GM23338 (cell line): ENCODE measurements around the gene SSTR5. TPM values are rescaled to one million over a fixed set of nuclear protein-coding genes. Genes with fewer than 3 reads are reported as not detected.

Source experiments
- ATAC-seq: fragments of 200-7000 bp; cut with Tn5 transposase; 3 replicates; pipeline ENCODE4 v1.9.1; 2020
- DNase-seq: peaks from one replicate; pipeline ENCODE4 v3.0.0-alpha.2; 2015; ENCODE audit warnings: low spot score
- H2AFZ ChIP-seq: fragments of 200-600 bp; sonication (generic); 2 replicates; pipeline ENCODE4 v1.8.0; 2016; ENCODE audit warnings: antibody characterized with exemption, mild to moderate bottlenecking, moderate library complexity
- H3F3A ChIP-seq: fragments of 200-600 bp; sonication (generic); replicated peaks from 2 replicates; pipeline ENCODE4 v1.8.0; 2017; ENCODE audit warnings: antibody characterized with exemption, mixed run types, low read depth
- H3K27ac ChIP-seq: fragments of 200-600 bp; sonication (generic); 2 replicates; pipeline ENCODE4 v1.6.1; 2016; ENCODE audit warnings: low read depth
- H3K27me3 ChIP-seq: fragments of 200-600 bp; sonication (generic); 2 replicates; pipeline ENCODE4 v1.8.0; 2016; ENCODE audit warnings: mild to moderate bottlenecking, mixed run types, moderate library complexity; ENCODE audit not compliant: insufficient read depth
- H3K36me3 ChIP-seq: fragments of 200-600 bp; sonication (generic); 2 replicates; pipeline ENCODE4 v1.8.0; 2016; ENCODE audit warnings: mild to moderate bottlenecking; ENCODE audit not compliant: insufficient read depth
- H3K4me1 ChIP-seq: fragments of 200-600 bp; sonication (generic); 2 replicates; pipeline ENCODE4 v1.8.0; 2016; ENCODE audit warnings: mild to moderate bottlenecking, moderate library complexity; ENCODE audit not compliant: insufficient read depth
- H3K4me2 ChIP-seq: fragments of 200-600 bp; sonication (generic); 2 replicates; pipeline ENCODE4 v1.7.1; 2017; ENCODE audit warnings: mixed run types
- H3K4me3 ChIP-seq: fragments of 200-600 bp; sonication (generic); 2 replicates; pipeline ENCODE4 v1.6.1; 2016; ENCODE audit warnings: mixed run types
- H3K79me2 ChIP-seq: fragments of 200-600 bp; sonication (generic); replicated peaks from 2 replicates; pipeline ENCODE4 v1.8.0; 2017; ENCODE audit warnings: mild to moderate bottlenecking; ENCODE audit not compliant: insufficient read depth
- H3K9me2 ChIP-seq: fragments of 200-600 bp; sonication (generic); 2 replicates; pipeline ENCODE4 v1.8.0; 2017; ENCODE audit not compliant: insufficient read depth
- H4K20me1 ChIP-seq: fragments of 200-600 bp; sonication (generic); replicated peaks from 2 replicates; pipeline ENCODE4 v1.8.0; 2017; ENCODE audit warnings: mild to moderate bottlenecking; ENCODE audit not compliant: insufficient read depth
- H3K27ac Mint-ChIP-seq: 2 replicates; pipeline ENCODE4 v1.8.0; 2020; ENCODE audit warnings: inconsistent platforms, mild to moderate bottlenecking, moderate library complexity, mixed read lengths
- H3K27me3 Mint-ChIP-seq: 3 replicates; pipeline ENCODE4 v1.8.0; 2022; ENCODE audit warnings: low read depth, mild to moderate bottlenecking, moderate library complexity, mixed read lengths, inconsistent platforms; ENCODE audit not compliant: insufficient read depth, poor library complexity
- H3K36me3 Mint-ChIP-seq: 3 replicates; pipeline ENCODE4 v1.8.0; 2021; ENCODE audit warnings: low read depth, mild to moderate bottlenecking, inconsistent platforms, moderate library complexity, mixed read lengths
- H3K4me1 Mint-ChIP-seq: 3 replicates; pipeline ENCODE4 v1.8.0; 2020; ENCODE audit warnings: mild to moderate bottlenecking, inconsistent platforms, mixed read lengths
- H3K4me3 Mint-ChIP-seq: 3 replicates; pipeline ENCODE4 v1.8.0; 2021; ENCODE audit warnings: moderate library complexity, mild to moderate bottlenecking, inconsistent platforms, mixed read lengths
- H3K9me3 Mint-ChIP-seq: 3 replicates; pipeline ENCODE4 v1.8.0; 2020; ENCODE audit warnings: moderate library complexity, mild to moderate bottlenecking, inconsistent platforms, mixed read lengths
- CREB1 ChIP-seq: fragments of 250-450 bp; sonication (Bioruptor Pico); IDR thresholded peaks from 2 replicates; pipeline ENCODE4 v1.5.0; 2020; ENCODE audit warnings: low read depth, mild to moderate bottlenecking, moderate library complexity
- EZH2 ChIP-seq: fragments of 200-600 bp; sonication (generic); IDR thresholded peaks from one replicate; pipeline ENCODE4 v1.8.0; 2017; ENCODE audit warnings: antibody characterized with exemption, mild to moderate bottlenecking, low read depth; ENCODE audit not compliant: unreplicated experiment
- JUNB ChIP-seq: IDR thresholded peaks from one replicate; pipeline ENCODE4 v1.6.1; 2016; ENCODE audit warnings: antibody characterized with exemption; ENCODE audit not compliant: unreplicated experiment
- STAT1 ChIP-seq: IDR thresholded peaks from one replicate; pipeline ENCODE4 v1.6.1; 2016; ENCODE audit warnings: antibody characterized with exemption; ENCODE audit not compliant: unreplicated experiment
- ZNF331 ChIP-seq: fragments of 250-450 bp; sonication (Bioruptor Pico); IDR thresholded peaks from 2 replicates; pipeline ENCODE4 v1.5.0; 2020; ENCODE audit warnings: low read depth, mild to moderate bottlenecking, moderate library complexity
- polyA plus RNA-seq: library from polyadenylated mRNA; unstranded; fragments of >200 nt; fragmentation: Nextera tagmentation; extraction: Ambion mirVana; gene quantifications from 2 replicates; pipeline ENCODE4 v1.2.1, GENCODE V29; 2016
- total RNA-seq: library from RNA; depleted of rRNA; stranded (reverse); fragments of >200 nt; shearing (Covaris generic); gene quantifications from 2 replicates; pipeline ENCODE4 v1.2.3, GENCODE V29; 2014
- TF ChIP-seq, protein P1 (sequence below): fragments of 250-450 bp; sonication (Bioruptor Pico); IDR thresholded peaks from 2 replicates; pipeline ENCODE4 v1.5.0; 2020; ENCODE audit warnings: mild to moderate bottlenecking, moderate library complexity
- TF ChIP-seq, protein P2 (sequence below): IDR thresholded peaks from one replicate; pipeline ENCODE4 v1.6.1; 2018; ENCODE audit warnings: antibody characterized with exemption; ENCODE audit not compliant: unreplicated experiment

Gene SSTR5
- total and polyA plus RNA-seq, 2 experiments from 2014 or later = 0.60 to 1.0 TPM

DNA sequence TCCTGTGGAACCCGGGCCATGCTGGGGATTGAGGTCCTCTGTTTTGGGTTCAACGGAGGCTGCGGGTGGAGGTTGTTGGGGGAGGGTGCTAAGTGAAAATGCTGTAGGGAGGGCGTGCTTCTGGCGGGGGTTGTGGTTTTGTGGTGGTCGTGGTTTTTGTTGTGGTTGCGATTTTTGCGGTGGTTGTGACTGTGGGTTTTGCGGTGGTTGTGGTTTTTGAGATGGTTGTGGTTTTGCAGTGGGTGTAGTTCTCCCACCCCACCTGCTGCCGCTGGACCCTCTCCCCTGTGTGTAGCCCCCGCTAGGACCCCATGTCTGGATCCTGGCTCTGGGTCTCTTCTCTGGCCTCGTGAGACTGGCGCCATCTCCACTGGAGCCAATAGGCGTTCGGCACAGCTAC lies 4.9 kb upstream of the SSTR5 start:
- no peak overlapping the region; the same call in 2 of the 3 replicates for H3K4me3 Mint-ChIP-seq
- no peaks in the 10 kb centered on the region; the same call in 1 of the 2 replicates for H3K27me3 ChIP-seq
- TF ChIP-seq ZNF331 (no peak), JUNB (no peak)
- TF ChIP-seq, protein P1, sequence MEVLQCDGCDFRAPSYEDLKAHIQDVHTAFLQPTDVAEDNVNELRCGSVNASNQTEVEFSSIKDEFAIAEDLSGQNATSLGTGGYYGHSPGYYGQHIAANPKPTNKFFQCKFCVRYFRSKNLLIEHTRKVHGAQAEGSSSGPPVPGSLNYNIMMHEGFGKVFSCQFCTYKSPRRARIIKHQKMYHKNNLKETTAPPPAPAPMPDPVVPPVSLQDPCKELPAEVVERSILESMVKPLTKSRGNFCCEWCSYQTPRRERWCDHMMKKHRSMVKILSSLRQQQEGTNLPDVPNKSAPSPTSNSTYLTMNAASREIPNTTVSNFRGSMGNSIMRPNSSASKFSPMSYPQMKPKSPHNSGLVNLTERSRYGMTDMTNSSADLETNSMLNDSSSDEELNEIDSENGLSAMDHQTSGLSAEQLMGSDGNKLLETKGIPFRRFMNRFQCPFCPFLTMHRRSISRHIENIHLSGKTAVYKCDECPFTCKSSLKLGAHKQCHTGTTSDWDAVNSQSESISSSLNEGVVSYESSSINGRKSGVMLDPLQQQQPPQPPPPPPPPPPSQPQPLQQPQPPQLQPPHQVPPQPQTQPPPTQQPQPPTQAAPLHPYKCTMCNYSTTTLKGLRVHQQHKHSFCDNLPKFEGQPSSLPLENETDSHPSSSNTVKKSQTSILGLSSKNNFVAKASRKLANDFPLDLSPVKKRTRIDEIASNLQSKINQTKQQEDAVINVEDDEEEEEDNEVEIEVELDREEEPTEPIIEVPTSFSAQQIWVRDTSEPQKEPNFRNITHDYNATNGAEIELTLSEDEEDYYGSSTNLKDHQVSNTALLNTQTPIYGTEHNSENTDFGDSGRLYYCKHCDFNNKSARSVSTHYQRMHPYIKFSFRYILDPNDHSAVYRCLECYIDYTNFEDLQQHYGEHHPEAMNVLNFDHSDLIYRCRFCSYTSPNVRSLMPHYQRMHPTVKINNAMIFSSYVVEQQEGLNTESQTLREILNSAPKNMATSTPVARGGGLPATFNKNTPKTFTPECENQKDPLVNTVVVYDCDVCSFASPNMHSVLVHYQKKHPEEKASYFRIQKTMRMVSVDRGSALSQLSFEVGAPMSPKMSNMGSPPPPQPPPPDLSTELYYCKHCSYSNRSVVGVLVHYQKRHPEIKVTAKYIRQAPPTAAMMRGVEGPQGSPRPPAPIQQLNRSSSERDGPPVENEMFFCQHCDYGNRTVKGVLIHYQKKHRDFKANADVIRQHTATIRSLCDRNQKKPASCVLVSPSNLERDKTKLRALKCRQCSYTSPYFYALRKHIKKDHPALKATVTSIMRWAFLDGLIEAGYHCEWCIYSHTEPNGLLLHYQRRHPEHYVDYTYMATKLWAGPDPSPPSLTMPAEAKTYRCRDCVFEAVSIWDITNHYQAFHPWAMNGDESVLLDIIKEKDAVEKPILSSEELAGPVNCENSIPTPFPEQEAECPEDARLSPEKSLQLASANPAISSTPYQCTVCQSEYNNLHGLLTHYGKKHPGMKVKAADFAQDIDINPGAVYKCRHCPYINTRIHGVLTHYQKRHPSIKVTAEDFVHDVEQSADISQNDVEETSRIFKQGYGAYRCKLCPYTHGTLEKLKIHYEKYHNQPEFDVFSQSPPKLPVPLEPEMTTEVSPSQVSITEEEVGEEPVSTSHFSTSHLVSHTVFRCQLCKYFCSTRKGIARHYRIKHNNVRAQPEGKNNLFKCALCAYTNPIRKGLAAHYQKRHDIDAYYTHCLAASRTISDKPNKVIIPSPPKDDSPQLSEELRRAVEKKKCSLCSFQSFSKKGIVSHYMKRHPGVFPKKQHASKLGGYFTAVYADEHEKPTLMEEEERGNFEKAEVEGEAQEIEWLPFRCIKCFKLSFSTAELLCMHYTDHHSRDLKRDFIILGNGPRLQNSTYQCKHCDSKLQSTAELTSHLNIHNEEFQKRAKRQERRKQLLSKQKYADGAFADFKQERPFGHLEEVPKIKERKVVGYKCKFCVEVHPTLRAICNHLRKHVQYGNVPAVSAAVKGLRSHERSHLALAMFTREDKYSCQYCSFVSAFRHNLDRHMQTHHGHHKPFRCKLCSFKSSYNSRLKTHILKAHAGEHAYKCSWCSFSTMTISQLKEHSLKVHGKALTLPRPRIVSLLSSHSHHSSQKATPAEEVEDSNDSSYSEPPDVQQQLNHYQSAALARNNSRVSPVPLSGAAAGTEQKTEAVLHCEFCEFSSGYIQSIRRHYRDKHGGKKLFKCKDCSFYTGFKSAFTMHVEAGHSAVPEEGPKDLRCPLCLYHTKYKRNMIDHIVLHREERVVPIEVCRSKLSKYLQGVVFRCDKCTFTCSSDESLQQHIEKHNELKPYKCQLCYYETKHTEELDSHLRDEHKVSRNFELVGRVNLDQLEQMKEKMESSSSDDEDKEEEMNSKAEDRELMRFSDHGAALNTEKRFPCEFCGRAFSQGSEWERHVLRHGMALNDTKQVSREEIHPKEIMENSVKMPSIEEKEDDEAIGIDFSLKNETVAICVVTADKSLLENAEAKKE (CRISPR knock-in tag) = no peak
- no peak overlapping the region for H3K27ac ChIP-seq
- DNase-seq (no peak), ATAC-seq (no peak)
- peaks cover 5% of the 10 kb centered on the region; the same call in 2 of the 3 replicates for H3K4me1 Mint-ChIP-seq
- H3F3A ChIP-seq = no peaks in the 10 kb centered on the region
- peaks cover 4% of the 10 kb centered on the region for H3K27me3 Mint-ChIP-seq
- no peaks in the 10 kb centered on the region for H3K79me2 ChIP-seq
- no peak overlapping the region for H3K27ac Mint-ChIP-seq
- H3K4me2 ChIP-seq = no peak overlapping the region
- H3K4me3 ChIP-seq = no peak overlapping the region
- no peak overlapping the region for H2AFZ ChIP-seq
- no peaks in the 10 kb centered on the region for H4K20me1 ChIP-seq
- no peaks in the 10 kb centered on the region for H3K36me3 ChIP-seq
- H3K9me3 Mint-ChIP-seq = no peaks in the 10 kb centered on the region
- no peaks in the 10 kb centered on the region for H3K9me2 ChIP-seq
- no peaks in the 10 kb centered on the region for H3K36me3 Mint-ChIP-seq
- peaks cover 13% of the 10 kb centered on the region; the same call in 1 of the 2 replicates for H3K4me1 ChIP-seq

DNA sequence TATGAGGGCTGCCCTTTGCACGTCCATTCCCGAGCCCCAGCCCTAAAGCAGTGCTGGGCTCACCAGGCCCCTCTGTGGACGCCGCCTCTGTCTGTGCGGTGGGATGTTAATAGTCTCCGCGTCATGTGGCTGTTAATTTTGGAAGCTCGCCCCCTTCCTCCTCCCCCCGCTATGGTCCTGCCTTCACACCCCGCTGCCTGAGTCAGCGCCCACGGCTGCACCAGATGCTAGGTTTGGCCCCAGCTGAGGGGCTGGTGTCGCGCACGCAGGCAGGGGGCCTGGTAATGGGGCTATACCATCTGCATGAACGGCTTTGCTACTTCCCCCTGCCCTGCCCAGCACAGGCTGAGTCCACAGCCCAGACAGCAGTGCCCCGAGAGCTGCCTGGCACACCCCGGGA lies 4.1 kb upstream of the SSTR5 start:
- DNase-seq = no peak
- no peak for ATAC-seq
- Histone ChIP-seq H3K4me1 (peaks cover 13% of the 10 kb centered on the region; the same call in 1 of the 2 replicates), H3K27ac (no peak overlapping the region), H4K20me1 (no peaks in the 10 kb centered on the region), H3K4me3 (no peak overlapping the region), H3K4me2 (no peak overlapping the region), H2AFZ (no peak overlapping the region), H3F3A (no peaks in the 10 kb centered on the region), H3K36me3 (no peaks in the 10 kb centered on the region), H3K79me2 (no peaks in the 10 kb centered on the region), H3K9me2 (no peaks in the 10 kb centered on the region), H3K27me3 (no peaks in the 10 kb centered on the region; the same call in 1 of the 2 replicates)
- no peak overlapping the region for H3K27ac Mint-ChIP-seq
- H3K4me3 Mint-ChIP-seq = no peak overlapping the region
- TF ChIP-seq CREB1 (CRISPR knock-in tag) (no peak), EZH2 (no peak), JUNB (no peak), STAT1 (no peak)
- TF ChIP-seq, protein P2, sequence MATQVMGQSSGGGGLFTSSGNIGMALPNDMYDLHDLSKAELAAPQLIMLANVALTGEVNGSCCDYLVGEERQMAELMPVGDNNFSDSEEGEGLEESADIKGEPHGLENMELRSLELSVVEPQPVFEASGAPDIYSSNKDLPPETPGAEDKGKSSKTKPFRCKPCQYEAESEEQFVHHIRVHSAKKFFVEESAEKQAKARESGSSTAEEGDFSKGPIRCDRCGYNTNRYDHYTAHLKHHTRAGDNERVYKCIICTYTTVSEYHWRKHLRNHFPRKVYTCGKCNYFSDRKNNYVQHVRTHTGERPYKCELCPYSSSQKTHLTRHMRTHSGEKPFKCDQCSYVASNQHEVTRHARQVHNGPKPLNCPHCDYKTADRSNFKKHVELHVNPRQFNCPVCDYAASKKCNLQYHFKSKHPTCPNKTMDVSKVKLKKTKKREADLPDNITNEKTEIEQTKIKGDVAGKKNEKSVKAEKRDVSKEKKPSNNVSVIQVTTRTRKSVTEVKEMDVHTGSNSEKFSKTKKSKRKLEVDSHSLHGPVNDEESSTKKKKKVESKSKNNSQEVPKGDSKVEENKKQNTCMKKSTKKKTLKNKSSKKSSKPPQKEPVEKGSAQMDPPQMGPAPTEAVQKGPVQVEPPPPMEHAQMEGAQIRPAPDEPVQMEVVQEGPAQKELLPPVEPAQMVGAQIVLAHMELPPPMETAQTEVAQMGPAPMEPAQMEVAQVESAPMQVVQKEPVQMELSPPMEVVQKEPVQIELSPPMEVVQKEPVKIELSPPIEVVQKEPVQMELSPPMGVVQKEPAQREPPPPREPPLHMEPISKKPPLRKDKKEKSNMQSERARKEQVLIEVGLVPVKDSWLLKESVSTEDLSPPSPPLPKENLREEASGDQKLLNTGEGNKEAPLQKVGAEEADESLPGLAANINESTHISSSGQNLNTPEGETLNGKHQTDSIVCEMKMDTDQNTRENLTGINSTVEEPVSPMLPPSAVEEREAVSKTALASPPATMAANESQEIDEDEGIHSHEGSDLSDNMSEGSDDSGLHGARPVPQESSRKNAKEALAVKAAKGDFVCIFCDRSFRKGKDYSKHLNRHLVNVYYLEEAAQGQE = no peak
- peaks cover 5% of the 10 kb centered on the region; the same call in 2 of the 3 replicates for H3K4me1 Mint-ChIP-seq
- no peaks in the 10 kb centered on the region for H3K36me3 Mint-ChIP-seq
- H3K9me3 Mint-ChIP-seq = no peaks in the 10 kb centered on the region
- H3K27me3 Mint-ChIP-seq = peaks cover 4% of the 10 kb centered on the region
